Osteocyte (in vitro differentiated cells): ENCODE measurements around the gene LRRC71. TPM values are rescaled to one million over a fixed set of nuclear protein-coding genes. Genes with fewer than 3 reads are reported as not detected.

Experiments used
- DNase-seq: peaks from one replicate; pipeline ENCODE4 v3.0.0; 2021; ENCODE audit warnings: mixed read lengths; ENCODE audit not compliant: unreplicated experiment; ENCODE audit errors: extremely low spot score
- H3K27ac Mint-ChIP-seq: one replicate; pipeline ENCODE4 v1.8.0; 2021; ENCODE audit warnings: mild to moderate bottlenecking, mixed read lengths; ENCODE audit not compliant: unreplicated experiment
- H3K27me3 Mint-ChIP-seq: one replicate; pipeline ENCODE4 v1.8.0; 2021; ENCODE audit warnings: mixed read lengths; ENCODE audit not compliant: unreplicated experiment
- H3K36me3 Mint-ChIP-seq: one replicate; pipeline ENCODE4 v1.8.0; 2021; ENCODE audit warnings: mixed read lengths; ENCODE audit not compliant: unreplicated experiment
- H3K4me1 Mint-ChIP-seq: one replicate; pipeline ENCODE4 v1.8.0; 2021; ENCODE audit warnings: mixed read lengths; ENCODE audit not compliant: unreplicated experiment
- H3K4me3 Mint-ChIP-seq: one replicate; pipeline ENCODE4 v1.8.0; 2021; ENCODE audit warnings: mild to moderate bottlenecking, moderate library complexity, mixed read lengths; ENCODE audit not compliant: unreplicated experiment
- H3K9me3 Mint-ChIP-seq: one replicate; pipeline ENCODE4 v1.8.0; 2021; ENCODE audit warnings: mixed read lengths; ENCODE audit not compliant: unreplicated experiment
- total RNA-seq: library from RNA; stranded (reverse); gene quantifications from 2 replicates; pipeline ENCODE4 v1.2.1, GENCODE V29; 2021
- TF ChIP-seq, protein P1 (sequence below): fragments of 200-600 bp; sonication (generic); IDR thresholded peaks from 2 replicates; pipeline ENCODE4 v1.5.0; 2021; ENCODE audit warnings: antibody characterized with exemption, mild to moderate bottlenecking, moderate library complexity

Gene LRRC71
- total RNA-seq, 1 donor from 2014 or later = 0.35 TPM

DNA sequence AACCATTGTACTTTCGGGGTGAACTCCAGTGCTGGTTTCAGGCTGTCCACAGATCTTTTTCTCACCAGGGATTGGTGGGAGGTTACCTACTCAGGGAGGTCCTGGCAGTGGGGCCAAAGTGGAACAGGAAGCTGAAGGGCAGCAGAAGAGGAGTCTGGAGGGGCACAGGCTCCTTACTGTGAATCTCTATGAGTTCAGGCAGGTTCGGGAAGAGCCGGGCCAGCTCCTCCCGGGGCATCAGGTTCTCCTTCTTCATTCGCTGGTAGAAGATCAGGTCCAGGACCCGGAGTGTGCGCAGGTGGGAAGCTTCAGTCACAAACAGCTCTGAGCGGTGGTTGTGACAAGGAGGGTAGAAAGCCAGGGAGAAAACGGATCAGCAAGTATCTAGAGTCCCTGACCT is 26.7 kb downstream of the LRRC71 start:
- no peak overlapping the region for H3K27ac Mint-ChIP-seq
- peaks cover 65% of the 10 kb centered on the region for H3K36me3 Mint-ChIP-seq
- no peak for DNase-seq
- TF ChIP-seq, protein P1, sequence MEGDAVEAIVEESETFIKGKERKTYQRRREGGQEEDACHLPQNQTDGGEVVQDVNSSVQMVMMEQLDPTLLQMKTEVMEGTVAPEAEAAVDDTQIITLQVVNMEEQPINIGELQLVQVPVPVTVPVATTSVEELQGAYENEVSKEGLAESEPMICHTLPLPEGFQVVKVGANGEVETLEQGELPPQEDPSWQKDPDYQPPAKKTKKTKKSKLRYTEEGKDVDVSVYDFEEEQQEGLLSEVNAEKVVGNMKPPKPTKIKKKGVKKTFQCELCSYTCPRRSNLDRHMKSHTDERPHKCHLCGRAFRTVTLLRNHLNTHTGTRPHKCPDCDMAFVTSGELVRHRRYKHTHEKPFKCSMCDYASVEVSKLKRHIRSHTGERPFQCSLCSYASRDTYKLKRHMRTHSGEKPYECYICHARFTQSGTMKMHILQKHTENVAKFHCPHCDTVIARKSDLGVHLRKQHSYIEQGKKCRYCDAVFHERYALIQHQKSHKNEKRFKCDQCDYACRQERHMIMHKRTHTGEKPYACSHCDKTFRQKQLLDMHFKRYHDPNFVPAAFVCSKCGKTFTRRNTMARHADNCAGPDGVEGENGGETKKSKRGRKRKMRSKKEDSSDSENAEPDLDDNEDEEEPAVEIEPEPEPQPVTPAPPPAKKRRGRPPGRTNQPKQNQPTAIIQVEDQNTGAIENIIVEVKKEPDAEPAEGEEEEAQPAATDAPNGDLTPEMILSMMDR = no peak
- H3K9me3 Mint-ChIP-seq = no peaks in the 10 kb centered on the region
- H3K4me1 Mint-ChIP-seq = no peaks in the 10 kb centered on the region
- no peaks in the 10 kb centered on the region for H3K27me3 Mint-ChIP-seq
- H3K4me3 Mint-ChIP-seq = no peak overlapping the region

DNA sequence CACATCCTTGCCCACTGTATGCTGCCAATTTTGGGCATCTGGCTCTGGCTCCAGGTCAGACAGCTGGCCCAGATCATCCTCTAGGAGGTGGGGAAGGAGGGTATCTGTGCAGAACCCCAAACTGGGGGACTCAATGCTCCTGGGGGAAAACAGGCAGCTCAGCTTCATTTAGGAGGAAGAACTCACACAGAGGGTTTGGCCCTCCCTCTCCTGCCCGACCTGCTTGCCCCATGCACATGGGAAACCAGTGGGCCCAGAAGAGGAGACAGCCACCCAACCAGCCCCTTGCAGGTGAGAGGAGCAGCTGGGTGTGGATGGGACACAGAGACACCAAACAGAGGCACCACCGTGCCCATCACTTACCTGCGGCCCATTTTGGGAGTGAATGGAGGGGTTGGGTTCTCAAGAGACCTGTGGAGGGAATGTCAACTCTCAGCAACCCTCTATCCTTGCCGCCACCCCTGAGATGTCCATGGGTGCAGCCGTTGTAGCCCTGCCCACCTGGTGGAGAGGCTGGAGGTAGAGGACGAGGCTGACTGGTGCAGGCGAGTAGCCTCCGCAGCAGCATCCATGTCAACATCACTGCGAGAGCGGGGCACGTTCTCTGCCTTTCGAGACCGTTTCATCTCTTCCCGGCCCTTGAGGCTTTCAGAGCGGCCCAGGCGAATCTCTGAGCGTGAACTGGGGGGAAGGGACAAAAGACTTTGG is 27.5 kb downstream of the LRRC71 start:
- H3K4me3 Mint-ChIP-seq = no peak overlapping the region
- TF ChIP-seq, protein P1 = no peak
- no peak overlapping the region for H3K27ac Mint-ChIP-seq
- H3K27me3 Mint-ChIP-seq = no peaks in the 10 kb centered on the region
- peaks cover 65% of the 10 kb centered on the region for H3K36me3 Mint-ChIP-seq
- no peak for DNase-seq
- H3K9me3 Mint-ChIP-seq = no peaks in the 10 kb centered on the region
- H3K4me1 Mint-ChIP-seq = no peaks in the 10 kb centered on the region

DNA sequence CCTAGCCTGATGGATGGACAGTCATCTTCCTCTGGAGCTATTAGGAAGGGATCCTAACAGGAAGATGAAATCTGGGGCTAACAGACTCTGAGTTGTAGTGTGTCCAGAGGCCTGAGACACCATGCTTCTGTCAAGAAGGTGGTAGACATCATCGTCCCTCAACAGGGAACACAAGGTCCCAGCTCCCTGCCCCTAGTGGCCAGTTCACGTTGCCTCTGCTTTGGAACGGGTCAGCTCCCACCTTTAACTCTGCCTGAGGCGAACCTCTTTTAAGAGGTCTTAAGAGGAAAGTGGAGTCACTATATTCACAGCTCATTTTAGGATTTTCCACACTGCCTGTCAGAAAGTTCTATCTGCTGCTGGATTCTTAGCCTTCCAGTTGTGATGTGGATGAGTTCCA is 28.3 kb downstream of the LRRC71 start:
- H3K27ac Mint-ChIP-seq = no peak overlapping the region
- H3K36me3 Mint-ChIP-seq = peaks cover 60% of the 10 kb centered on the region
- no peak for DNase-seq
- no peak overlapping the region for H3K4me3 Mint-ChIP-seq
- H3K9me3 Mint-ChIP-seq = no peaks in the 10 kb centered on the region
- no peaks in the 10 kb centered on the region for H3K27me3 Mint-ChIP-seq
- H3K4me1 Mint-ChIP-seq = no peaks in the 10 kb centered on the region
- TF ChIP-seq, protein P1 = no peak

DNA sequence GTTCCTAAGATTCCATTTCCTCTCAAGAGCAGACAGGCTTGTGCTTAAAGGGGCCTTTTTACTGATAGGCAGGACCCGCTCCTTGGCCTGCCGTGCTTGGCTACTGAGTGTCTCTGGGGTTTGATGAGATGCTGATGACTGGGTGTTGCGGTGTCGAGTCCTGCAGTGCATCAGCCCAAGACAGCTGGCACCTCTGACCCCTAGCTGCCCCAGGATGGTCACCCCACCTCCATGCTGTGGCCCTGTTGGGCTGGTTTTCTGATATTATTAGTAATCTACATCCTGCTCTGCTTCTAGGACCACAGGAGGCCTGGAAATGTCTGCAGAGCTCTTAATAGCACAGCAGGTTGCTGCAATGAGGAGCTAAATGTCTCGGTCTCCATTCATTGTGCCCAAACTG is 28.7 kb downstream of the LRRC71 start:
- H3K27ac Mint-ChIP-seq = no peak overlapping the region
- no peak overlapping the region for H3K4me3 Mint-ChIP-seq
- peaks cover 56% of the 10 kb centered on the region for H3K36me3 Mint-ChIP-seq
- H3K27me3 Mint-ChIP-seq = no peaks in the 10 kb centered on the region
- DNase-seq = no peak
- H3K9me3 Mint-ChIP-seq = no peaks in the 10 kb centered on the region
- no peaks in the 10 kb centered on the region for H3K4me1 Mint-ChIP-seq
- TF ChIP-seq, protein P1 = no peak

DNA sequence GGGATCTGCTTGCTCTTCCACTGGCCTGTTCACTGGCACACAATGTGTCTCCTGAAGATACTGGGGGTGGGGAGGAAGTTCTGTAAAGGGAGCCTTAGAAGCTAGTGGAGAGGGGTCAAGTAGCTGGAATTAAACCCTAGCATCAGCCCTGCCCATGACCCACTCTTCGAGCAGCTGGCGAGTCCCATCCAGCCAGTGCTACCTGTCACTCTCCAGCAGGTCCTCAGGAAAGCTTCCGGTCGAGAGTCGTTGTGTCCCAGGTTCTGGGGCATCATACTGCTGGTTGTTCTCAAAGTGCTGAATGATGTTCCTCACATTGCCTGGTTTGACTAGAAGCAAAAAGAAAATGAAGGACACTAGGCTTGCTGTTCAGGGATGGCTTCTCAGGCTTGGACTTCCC is 30.9 kb downstream of the LRRC71 start:
- Mint-ChIP-seq H3K4me3 (no peak overlapping the region), H3K36me3 (peaks cover 47% of the 10 kb centered on the region), H3K9me3 (no peaks in the 10 kb centered on the region), H3K27ac (no peak overlapping the region), H3K27me3 (no peaks in the 10 kb centered on the region), H3K4me1 (no peaks in the 10 kb centered on the region)
- no peak for DNase-seq
- TF ChIP-seq, protein P1 = no peak
